Progenitor cell of endocrine pancreas (in vitro differentiated cells): Measurements from ENCODE around the gene NKAIN2. TPM values are rescaled to one million over a fixed set of nuclear protein-coding genes. Genes with fewer than 3 reads are reported as not detected.
"Not testable (repeated sequence)": the region's sequence is repeated elsewhere in the genome, so short reads cannot be mapped to it uniquely, and the experiment has no call there.

Experiments used
- DNase-seq: peaks from one replicate; pipeline ENCODE4 v3.0.0; 2021; ENCODE audit warnings: low spot score; ENCODE audit not compliant: unreplicated experiment
- H3K27ac Mint-ChIP-seq: 2 replicates; pipeline ENCODE4 v1.8.0; 2021; ENCODE audit warnings: mild to moderate bottlenecking, moderate library complexity, mixed read lengths
- H3K27me3 Mint-ChIP-seq: 2 replicates; pipeline ENCODE4 v1.8.0; 2021; ENCODE audit warnings: mixed read lengths
- H3K36me3 Mint-ChIP-seq: 2 replicates; pipeline ENCODE4 v1.8.0; 2022; ENCODE audit warnings: mixed read lengths; ENCODE audit not compliant: insufficient read depth
- H3K4me1 Mint-ChIP-seq: 2 replicates; pipeline ENCODE4 v1.8.0; 2021; ENCODE audit warnings: low read depth, mixed read lengths
- H3K4me3 Mint-ChIP-seq: 2 replicates; pipeline ENCODE4 v1.8.0; 2021; ENCODE audit warnings: low read depth, mild to moderate bottlenecking, moderate library complexity, mixed read lengths
- H3K9me3 Mint-ChIP-seq: 2 replicates; pipeline ENCODE4 v1.8.0; 2021; ENCODE audit warnings: low read depth, mixed read lengths
- total RNA-seq: library from RNA; stranded (reverse); gene quantifications from 2 replicates; pipeline ENCODE4 v1.2.1, GENCODE V29; 2021
- TF ChIP-seq, protein P1 (sequence below): fragments of 200-600 bp; sonication (generic); IDR thresholded peaks from one replicate; pipeline ENCODE4 v1.5.0; 2021; ENCODE audit warnings: antibody characterized with exemption, mild to moderate bottlenecking; ENCODE audit not compliant: unreplicated experiment

NKAIN2 gene
- total RNA-seq, 1 donor from 2014 or later: 2.5 TPM

DNA sequence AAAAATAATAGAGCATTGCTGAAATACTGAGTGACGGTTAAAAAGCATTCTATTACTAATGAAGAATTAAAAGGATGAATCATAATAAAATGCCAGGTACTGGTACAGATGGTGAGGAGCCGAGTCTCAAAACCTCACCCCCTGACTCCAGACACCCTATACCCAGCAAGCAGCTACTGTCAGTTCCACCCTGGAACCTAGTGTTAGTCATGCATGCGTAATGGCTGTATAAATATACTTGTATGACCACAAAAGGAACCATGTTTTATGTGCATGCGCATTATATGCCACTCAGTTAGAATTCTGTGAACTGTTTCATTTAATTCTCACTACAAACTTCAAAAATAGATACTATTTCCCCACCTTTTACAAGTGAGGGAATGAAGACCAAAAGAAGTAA, 589.9 kb downstream of the NKAIN2 start:
- Mint-ChIP-seq H3K4me3 (no peak overlapping the region), H3K9me3 (no peaks in the 10 kb centered on the region), H3K27ac (no peak overlapping the region), H3K4me1 (peaks cover 3% of the 10 kb centered on the region), H3K36me3 (no peaks in the 10 kb centered on the region), H3K27me3 (no peaks in the 10 kb centered on the region)
- TF ChIP-seq, protein P1, sequence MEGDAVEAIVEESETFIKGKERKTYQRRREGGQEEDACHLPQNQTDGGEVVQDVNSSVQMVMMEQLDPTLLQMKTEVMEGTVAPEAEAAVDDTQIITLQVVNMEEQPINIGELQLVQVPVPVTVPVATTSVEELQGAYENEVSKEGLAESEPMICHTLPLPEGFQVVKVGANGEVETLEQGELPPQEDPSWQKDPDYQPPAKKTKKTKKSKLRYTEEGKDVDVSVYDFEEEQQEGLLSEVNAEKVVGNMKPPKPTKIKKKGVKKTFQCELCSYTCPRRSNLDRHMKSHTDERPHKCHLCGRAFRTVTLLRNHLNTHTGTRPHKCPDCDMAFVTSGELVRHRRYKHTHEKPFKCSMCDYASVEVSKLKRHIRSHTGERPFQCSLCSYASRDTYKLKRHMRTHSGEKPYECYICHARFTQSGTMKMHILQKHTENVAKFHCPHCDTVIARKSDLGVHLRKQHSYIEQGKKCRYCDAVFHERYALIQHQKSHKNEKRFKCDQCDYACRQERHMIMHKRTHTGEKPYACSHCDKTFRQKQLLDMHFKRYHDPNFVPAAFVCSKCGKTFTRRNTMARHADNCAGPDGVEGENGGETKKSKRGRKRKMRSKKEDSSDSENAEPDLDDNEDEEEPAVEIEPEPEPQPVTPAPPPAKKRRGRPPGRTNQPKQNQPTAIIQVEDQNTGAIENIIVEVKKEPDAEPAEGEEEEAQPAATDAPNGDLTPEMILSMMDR: no peak
- DNase-seq: no peak

DNA sequence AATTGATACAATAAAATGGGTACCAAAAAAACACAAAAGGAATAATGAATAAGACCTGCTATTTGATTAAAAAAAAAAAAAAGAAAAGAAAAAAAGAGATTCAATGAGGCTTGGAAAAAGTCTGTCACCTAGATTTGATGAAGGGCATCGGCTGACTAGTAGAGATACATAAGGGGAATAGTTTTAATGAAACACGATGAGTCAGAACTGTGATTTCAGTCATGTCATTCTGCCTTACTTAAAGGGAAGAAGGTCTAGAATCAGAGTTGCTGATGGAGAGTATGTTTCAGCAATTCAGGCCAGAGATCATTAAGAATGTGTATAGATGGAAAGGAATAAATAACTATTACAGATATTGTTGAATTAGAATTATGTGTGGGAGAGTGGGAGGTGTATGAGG, 592.7 kb downstream of the NKAIN2 start:
- no peak overlapping the region for H3K4me3 Mint-ChIP-seq
- H3K27me3 Mint-ChIP-seq: no peaks in the 10 kb centered on the region
- peaks cover 1% of the 10 kb centered on the region for H3K4me1 Mint-ChIP-seq
- no peak overlapping the region for H3K27ac Mint-ChIP-seq
- no peaks in the 10 kb centered on the region for H3K9me3 Mint-ChIP-seq
- no peaks in the 10 kb centered on the region for H3K36me3 Mint-ChIP-seq
- no peak for DNase-seq
- TF ChIP-seq, protein P1: no peak

DNA sequence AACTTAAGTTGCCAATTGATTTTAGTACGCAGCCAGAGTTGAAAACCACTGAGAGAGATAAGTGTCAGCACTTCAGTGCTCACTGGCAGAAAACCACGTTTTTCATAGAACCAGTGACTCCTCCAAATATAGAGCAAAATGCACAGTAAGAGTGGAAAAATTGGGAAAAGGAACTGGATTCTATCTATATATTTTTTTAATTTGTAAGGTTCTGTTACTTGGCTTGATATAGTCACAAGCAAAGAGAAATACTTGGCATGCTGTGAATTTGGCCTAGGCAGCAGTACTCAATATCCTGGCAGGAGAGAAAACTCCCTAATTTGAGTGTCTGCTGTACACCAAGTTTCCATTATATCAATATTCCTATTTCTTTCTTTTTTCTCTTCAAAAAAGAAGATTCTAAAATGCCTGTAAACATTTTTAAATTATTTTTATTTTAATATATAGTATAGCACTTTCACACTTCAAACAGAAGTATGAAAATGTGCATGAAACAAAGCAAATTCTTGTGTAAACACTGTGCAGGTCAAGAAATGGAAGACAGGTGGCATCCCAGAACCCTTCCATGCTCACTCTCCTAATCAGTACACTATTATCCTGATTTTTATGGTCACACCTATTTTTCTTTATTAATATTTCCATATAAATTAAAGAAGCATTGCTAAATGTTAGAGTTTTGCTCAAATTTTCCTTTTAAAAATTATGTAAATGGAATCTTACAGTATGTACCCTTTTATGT, 596.8 kb downstream of the NKAIN2 start:
- no peaks in the 10 kb centered on the region for H3K9me3 Mint-ChIP-seq
- no peaks in the 10 kb centered on the region for H3K4me1 Mint-ChIP-seq
- H3K27ac Mint-ChIP-seq: no peak overlapping the region
- TF ChIP-seq, protein P1: peak; percentile 11
- H3K4me3 Mint-ChIP-seq: no peak overlapping the region
- H3K36me3 Mint-ChIP-seq: no peaks in the 10 kb centered on the region
- DNase-seq: no peak
- H3K27me3 Mint-ChIP-seq: no peaks in the 10 kb centered on the region

DNA sequence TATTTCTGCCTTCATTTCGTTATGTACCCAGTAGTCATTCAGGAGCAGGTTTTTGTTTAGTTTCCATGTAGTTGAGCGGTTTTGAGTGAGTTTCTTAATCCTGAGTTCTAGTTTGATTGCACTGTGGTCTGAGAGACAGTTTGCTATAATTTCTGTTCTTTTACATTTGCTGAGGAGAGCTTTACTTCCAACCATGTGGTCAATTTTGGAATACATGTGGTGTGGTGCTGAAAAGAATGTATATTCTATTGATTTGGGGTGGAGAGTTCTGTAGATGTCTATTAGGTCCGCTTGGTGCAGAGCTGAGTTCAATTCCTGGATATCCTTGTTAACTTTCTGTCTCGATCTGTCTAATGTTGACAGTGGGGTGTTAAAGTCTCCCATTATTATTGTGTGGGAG, 606.8 kb downstream of the NKAIN2 start:
- not testable (repeated sequence) for H3K27ac Mint-ChIP-seq, H3K36me3 Mint-ChIP-seq

DNA sequence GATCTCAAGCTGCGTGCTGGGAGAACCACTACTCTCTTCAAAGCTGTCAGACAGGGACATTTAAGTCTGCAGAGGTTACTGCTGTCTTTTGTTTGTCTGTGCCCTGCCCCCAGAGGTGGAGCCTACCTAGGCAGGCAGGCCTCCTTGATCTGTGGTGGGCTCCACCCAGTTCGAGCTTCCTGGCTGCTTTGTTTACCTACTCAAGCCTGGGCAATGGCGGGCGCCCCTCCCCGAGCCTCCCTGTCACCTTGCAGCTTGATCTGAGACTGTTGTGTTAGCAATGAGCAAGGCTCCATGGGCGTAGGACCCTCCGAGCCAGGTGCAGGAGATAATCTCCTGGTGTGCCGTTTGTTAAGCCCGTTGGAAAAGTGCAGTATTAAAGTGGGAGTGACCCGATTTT, 609.0 kb downstream of the NKAIN2 start:
- peaks cover 21% of the 10 kb centered on the region for H3K9me3 Mint-ChIP-seq
- DNase-seq, H3K27me3 Mint-ChIP-seq, H3K4me3 Mint-ChIP-seq, H3K4me1 Mint-ChIP-seq, H3K27ac Mint-ChIP-seq, H3K36me3 Mint-ChIP-seq: not testable (repeated sequence)

More for the DNA sequence above, 606.8 kb downstream of the NKAIN2 start:
- H3K9me3 Mint-ChIP-seq: peaks cover 21% of the 10 kb centered on the region
- H3K4me3 Mint-ChIP-seq, H3K27me3 Mint-ChIP-seq, DNase-seq, H3K4me1 Mint-ChIP-seq: not testable (repeated sequence)

DNA sequence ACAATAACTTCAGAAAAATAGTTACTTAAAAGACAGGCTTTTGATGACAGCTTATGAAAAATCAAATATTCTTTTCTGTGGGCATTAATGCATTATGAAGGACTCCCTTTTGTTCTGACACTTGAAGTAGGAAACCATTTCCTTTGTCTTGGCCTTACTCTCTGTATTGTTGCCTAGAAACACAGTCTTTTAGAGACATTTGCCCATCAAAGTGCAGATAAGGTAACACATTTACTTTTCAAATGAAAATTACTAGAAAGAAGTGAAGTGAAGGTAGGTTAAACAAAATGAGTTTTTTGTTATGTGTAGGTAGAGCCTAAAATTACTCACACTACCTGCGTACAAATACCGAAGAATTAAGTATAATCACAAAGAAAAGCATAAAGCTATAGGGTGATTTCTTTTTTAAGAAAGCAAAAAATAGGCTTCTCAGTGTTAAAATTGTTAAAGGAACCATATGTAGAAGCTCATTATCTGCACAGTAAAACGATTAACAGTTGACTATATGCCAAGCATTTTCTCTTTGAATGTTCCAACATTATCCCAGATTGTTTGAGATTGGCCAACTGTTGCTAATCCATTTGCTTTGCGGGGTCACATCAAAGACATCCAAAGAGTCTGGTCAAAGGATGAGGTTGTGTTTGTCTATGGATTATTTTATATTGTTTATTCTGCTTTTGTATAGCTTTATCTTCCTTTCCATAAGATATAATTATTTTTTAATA, 616.6 kb downstream of the NKAIN2 start:
- DNase-seq: no peak
- Mint-ChIP-seq H3K9me3 (no peaks in the 10 kb centered on the region), H3K4me3 (no peak overlapping the region), H3K27me3 (no peaks in the 10 kb centered on the region), H3K36me3 (no peaks in the 10 kb centered on the region), H3K4me1 (peaks cover 4% of the 10 kb centered on the region), H3K27ac (no peak overlapping the region)
- TF ChIP-seq, protein P1: no peak
